ENCODE measurements around the gene ADNP. TPM values are rescaled to one million over a fixed set of nuclear protein-coding genes. Genes with fewer than 3 reads are reported as not detected.

ADNP gene
- total RNA-seq, 3 donors from 2014 or later (not counting 1 experiment from before 2014, with no cell fraction given), result 56.8 to 75.8 (median 66.8) TPM

GRCh38 chr20:50926530-50926929 lies 4.7 kb downstream of the ADNP start:
- Mint-ChIP-seq H3K4me3 (no peak overlapping the region), H3K27ac (peak overlapping the region; percentile 69 to 98), H3K9me3 (no peaks in the 10 kb centered on the region), H3K36me3 (no peaks in the 10 kb centered on the region), H3K27me3 (ENCODE audit: low read depth in 2 of 2) (no peaks in the 10 kb centered on the region), H3K4me1 (peaks cover 56 to 62% of the 10 kb centered on the region in 2 donors)
- H3K9me3 ChIP-seq (ENCODE audit: control insufficient read depth, insufficient read depth, low read length), result no peaks in the 10 kb centered on the region
- DNase-seq (no peak), ATAC-seq (no peak)
- H3K27ac ChIP-seq (ENCODE audit: low read length), result no peak overlapping the region
- intact Hi-C loops (cut with micrococcal nuclease), result no loop called here
- H3K27me3 ChIP-seq (ENCODE audit: control insufficient read depth, insufficient read depth, low read length), result no peaks in the 10 kb centered on the region
- no CpG with 5 or more reads among the region's 1 CpG for WGBS (ENCODE audit: insufficient coverage)
- H3K4me3 ChIP-seq (ENCODE audit: low read length), result no peak overlapping the region
- peaks cover 23% of the 10 kb centered on the region for H3K4me1 ChIP-seq (ENCODE audit: control insufficient read depth, insufficient read depth, low read length)
- peaks cover 29% of the 10 kb centered on the region for H3K36me3 ChIP-seq (ENCODE audit: control insufficient read depth, insufficient read depth, low read length)
- TF ChIP-seq CTCF (IDR thresholded peaks at IDR 0.05), result no peak

GRCh38 chr20:50924261-50924920 lies 6.8 kb downstream of the ADNP start:
- DNase-seq (no peak), ATAC-seq (no peak)
- Mint-ChIP-seq H3K4me1 (peaks cover 64 to 72% of the 10 kb centered on the region in 2 donors), H3K9me3 (no peaks in the 10 kb centered on the region), H3K36me3 (no peaks in the 10 kb centered on the region), H3K4me3 (no peak overlapping the region), H3K27ac (peak overlapping the region; percentile 27 to 69), H3K27me3 (ENCODE audit: low read depth in 2 of 2) (no peaks in the 10 kb centered on the region)
- H3K9me3 ChIP-seq (ENCODE audit: control insufficient read depth, insufficient read depth, low read length), result no peaks in the 10 kb centered on the region
- H3K36me3 ChIP-seq (ENCODE audit: control insufficient read depth, insufficient read depth, low read length), result peaks cover 32% of the 10 kb centered on the region
- H3K27ac ChIP-seq (ENCODE audit: low read length), result no peak overlapping the region
- intact Hi-C loops (cut with micrococcal nuclease), result no loop called here
- H3K4me1 ChIP-seq (ENCODE audit: control insufficient read depth, insufficient read depth, low read length), result peaks cover 17% of the 10 kb centered on the region
- 81% methylated on average over 2 of the region's 2 CpGs for WGBS (ENCODE audit: insufficient coverage)
- no peaks in the 10 kb centered on the region for H3K27me3 ChIP-seq (ENCODE audit: control insufficient read depth, insufficient read depth, low read length)
- H3K4me3 ChIP-seq (ENCODE audit: low read length), result no peak overlapping the region
- TF ChIP-seq CTCF (IDR thresholded peaks at IDR 0.05), result no peak

GRCh38 chr20:50921803-50922501 lies 9.3 kb downstream of the ADNP start:
- peaks cover 65 to 72% of the 10 kb centered on the region in 2 donors for H3K4me1 Mint-ChIP-seq
- ATAC-seq (no peak), DNase-seq (no peak)
- peak overlapping the region; percentile 71 to 81 for H3K27ac Mint-ChIP-seq
- Histone ChIP-seq H3K4me1 (ENCODE audit: control insufficient read depth, insufficient read depth, low read length) (peaks cover 11% of the 10 kb centered on the region), H3K27me3 (ENCODE audit: control insufficient read depth, insufficient read depth, low read length) (no peaks in the 10 kb centered on the region), H3K27ac (ENCODE audit: low read length) (no peak overlapping the region), H3K36me3 (ENCODE audit: control insufficient read depth, insufficient read depth, low read length) (peaks cover 24% of the 10 kb centered on the region), H3K4me3 (ENCODE audit: low read length) (no peak overlapping the region), H3K9me3 (ENCODE audit: control insufficient read depth, insufficient read depth, low read length) (no peaks in the 10 kb centered on the region)
- no peak overlapping the region for H3K4me3 Mint-ChIP-seq
- H3K9me3 Mint-ChIP-seq, result no peaks in the 10 kb centered on the region
- 76% methylated on average over 5 of the region's 8 CpGs for WGBS (ENCODE audit: insufficient coverage)
- H3K36me3 Mint-ChIP-seq, result no peaks in the 10 kb centered on the region
- intact Hi-C loops (cut with micrococcal nuclease), result no loop called here
- H3K27me3 Mint-ChIP-seq (ENCODE audit: low read depth in 2 of 2), result no peaks in the 10 kb centered on the region
- TF ChIP-seq CTCF (IDR thresholded peaks at IDR 0.05), result no peak

All from natural killer cell (primary cell).